LNCAP (cell line): ENCODE measurements around the gene CASP14.

Source experiments
- CTCF ChIP-seq: fragments of 450-650 bp; IDR thresholded peaks from 2 replicates; pipeline ENCODE4 v1.5.1; 2017; ENCODE audit warnings: mild to moderate bottlenecking

Gene CASP14

DNA sequence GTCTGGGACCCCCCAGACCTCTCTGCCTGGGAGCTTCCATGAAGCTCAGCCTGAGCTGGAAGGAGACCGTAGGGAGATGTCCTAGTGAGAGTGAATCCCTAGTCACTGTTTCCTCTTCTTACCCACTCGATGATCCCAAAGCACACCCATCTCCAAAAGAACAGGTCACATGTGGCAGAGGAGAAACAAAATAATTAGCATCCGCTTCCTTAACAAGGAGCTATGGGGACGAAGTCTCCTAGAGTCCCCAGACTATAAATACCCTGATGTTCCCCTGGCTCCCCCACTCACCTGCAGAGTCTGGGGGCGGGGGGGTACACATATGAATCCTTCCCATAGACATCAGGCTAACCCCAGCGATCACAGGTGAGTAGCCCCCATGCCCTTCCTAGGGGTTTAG, 32.6 kb downstream of the CASP14 start, which contains the start of gene OR1I1:
Gene OR1I1, plus strand, starts transcription at position 301 of the 400 bp plus-strand sequence. CDS start 4,855 bp downstream, outside the sequence.
- no peak for TF ChIP-seq CTCF

- TF ChIP-seq CTCF, result no peak
Measured at GRCh38 chr19:15087182-15087581, 37.9 kb downstream of the CASP14 start.

- TF ChIP-seq CTCF, result peak; percentile 59
Measured at GRCh38 chr19:15091918-15092753, 42.9 kb downstream of the CASP14 start.

- no peak for TF ChIP-seq CTCF
Measured at GRCh38 chr19:15093001-15093400, 43.7 kb downstream of the CASP14 start.

GRCh38 chr19:15096223-15096622, 46.9 kb downstream of the CASP14 start:
- no peak for TF ChIP-seq CTCF

DNA sequence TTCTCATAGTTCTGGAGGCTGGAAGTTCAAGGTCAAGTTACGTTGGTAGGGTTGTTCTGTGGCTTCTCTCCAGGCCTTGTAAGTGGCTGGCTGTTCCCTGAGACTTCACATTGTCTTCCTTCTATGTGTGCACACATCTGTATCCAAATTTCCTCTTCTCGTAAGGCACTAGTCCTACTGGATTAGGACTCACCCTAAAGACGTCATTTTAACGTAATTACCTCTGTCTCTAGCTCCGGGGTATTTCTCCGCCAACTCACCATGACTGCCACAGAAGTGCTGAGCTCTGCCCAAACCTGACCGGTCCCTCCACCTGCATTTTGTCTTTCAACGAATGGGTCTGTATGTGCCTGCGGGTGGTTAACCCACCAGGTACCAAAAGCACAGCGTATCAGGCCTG, 49.2 kb downstream of the CASP14 start:
- no peak for TF ChIP-seq CTCF

- TF ChIP-seq CTCF, result no peak
Measured at GRCh38 chr19:15099017-15099582, 49.8 kb downstream of the CASP14 start.
